Kidney glomerular epithelial cell (primary cell): ENCODE results near the gene TPM3.
A peak's percentile ranks its signal among the peaks of the same experiment; 100 is the strongest.
"Not testable (repeated sequence)": the region's sequence is repeated elsewhere in the genome, so short reads cannot be mapped to it uniquely, and the experiment has no call there.

Source experiments
- DNase-seq: peaks from one replicate; lab custom pipeline; 2025; lab: John Stamatoyannopoulos, UW

The TPM3 gene

GRCh38 chr1:154191990-154192461 lies at the start of gene TPM3:
TPM3 (minus strand) TSS chr1:154192100; CDS start chr1:154192018, 82 bp downstream.
- DNase-seq: peak; percentile 20

DNA sequence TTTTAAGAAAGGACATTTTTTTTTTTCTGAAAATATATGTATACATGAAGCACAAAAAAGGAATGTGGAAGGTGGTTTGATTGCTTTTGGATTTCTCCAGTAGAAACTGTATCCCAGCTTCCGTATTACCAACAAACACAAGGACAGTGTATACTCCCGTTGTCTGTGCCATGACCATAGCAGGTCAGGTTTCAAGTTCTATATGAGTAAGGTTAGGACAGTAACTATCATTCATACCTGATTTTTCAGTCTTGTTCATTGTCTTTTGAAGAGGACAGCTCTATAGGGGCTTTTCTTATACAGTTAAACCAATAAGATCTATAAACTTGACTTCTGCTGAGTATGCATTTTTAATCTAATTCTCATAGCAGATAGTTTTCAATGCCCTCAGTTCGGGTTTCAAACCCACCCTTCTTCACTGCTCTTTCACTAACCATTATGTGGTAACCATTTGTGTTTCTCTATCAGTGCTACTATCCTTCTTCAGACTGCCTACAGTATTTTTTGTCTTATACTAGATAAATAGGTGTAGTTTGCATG lies 48.5 kb upstream of the TPM3 start:
- DNase-seq: no peak

- no peak for DNase-seq
Observed at GRCh38 chr1:154239491-154239890, 47.6 kb upstream of the TPM3 start.

DNA sequence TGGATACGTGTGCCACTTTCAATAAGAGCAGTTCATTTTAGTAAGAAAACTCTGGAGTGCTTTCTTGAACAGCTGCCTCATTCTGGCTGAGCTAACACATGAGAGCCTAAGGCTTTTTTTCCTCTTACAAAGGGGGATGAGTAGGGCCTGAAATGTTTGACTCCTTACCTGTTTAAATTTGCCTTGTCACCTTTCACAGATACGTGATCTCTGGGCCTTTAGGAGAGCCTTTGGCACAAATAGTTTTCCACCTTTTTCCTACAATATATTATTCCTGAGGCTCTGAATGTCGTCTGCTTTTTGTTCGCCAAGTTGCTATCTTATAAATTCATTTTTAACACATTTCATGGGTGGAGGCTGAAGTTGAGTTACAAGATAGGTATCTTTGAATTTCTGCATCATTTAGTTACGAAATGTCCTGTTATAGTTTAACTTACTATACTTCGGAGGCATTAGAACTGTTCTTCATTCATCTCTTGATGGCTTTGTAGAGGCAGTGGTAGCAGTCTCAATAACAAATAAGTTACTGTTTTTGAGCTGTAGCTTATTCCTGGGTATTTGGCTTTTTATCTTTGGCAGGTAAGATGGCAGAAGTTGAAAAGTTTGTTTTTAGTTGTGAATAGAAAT lies 46.1 kb upstream of the TPM3 start:
- no peak for DNase-seq

GRCh38 chr1:154237435-154237834 lies 45.5 kb upstream of the TPM3 start:
- no peak for DNase-seq

GRCh38 chr1:154236855-154237254 lies 45.0 kb upstream of the TPM3 start:
- no peak for DNase-seq

GRCh38 chr1:154233127-154233526 lies 41.2 kb upstream of the TPM3 start:
- not testable (repeated sequence) for DNase-seq

DNA sequence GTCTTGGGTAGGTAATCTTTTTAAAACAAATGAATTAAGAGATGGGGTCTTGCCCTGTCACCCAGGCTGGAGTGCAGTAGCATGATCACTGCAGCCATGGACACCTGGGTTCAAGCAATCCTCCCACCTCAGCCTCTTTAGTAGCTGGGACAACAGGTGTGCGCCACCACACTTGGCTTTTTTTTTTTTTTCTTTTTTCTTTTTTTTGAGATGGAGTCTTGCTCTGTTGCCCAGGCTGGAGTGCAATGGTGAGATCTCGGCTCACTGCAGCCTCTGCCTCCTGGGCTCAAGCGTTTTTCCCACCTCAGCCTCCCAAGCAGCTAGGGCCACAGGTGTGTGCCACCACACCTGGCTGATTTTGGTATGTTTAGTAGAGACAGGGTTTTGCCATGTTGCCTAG lies 39.2 kb upstream of the TPM3 start:
- not testable (repeated sequence) for DNase-seq

DNA sequence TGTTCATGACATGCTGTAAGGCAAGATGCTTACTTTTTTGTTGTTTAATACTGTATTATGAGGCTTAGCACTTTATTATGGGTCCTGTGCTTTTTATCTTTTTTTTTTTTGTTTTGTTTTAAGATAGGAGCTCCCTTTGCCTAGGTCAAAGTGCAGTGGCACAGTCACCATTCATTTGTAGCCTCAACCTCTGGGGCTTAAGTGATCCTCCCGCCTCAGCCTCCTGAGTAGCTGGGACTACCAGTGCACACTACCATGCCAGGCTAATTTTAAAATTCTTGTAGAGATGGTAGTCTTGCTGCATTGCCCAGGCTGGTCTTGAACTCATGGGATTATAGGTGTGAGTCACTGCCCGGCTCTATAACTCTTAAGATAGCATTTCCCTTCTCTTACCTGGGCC lies 33.5 kb upstream of the TPM3 start:
- no peak for DNase-seq

DNA sequence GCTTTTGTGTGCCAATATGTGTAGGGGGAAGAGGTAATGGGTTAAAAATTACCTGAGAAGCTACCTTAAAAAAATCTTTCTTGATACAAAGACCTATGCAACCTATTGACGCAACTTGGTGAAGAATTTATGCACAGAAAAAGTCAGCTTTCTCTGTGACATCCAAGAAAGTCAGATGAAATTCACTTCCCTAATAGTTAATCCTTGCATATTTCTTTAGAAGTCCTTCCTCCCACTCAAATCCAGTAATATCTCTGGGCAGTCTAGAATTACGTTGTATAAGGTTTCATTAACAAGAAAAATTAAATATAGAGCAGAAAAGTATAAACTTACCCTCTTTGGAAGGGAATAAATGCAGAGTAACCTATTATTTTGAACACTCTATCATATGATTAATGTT lies 31.7 kb upstream of the TPM3 start:
- DNase-seq: no peak

- DNase-seq: no peak
Observed at GRCh38 chr1:154222918-154223317, 31.0 kb upstream of the TPM3 start.

DNA sequence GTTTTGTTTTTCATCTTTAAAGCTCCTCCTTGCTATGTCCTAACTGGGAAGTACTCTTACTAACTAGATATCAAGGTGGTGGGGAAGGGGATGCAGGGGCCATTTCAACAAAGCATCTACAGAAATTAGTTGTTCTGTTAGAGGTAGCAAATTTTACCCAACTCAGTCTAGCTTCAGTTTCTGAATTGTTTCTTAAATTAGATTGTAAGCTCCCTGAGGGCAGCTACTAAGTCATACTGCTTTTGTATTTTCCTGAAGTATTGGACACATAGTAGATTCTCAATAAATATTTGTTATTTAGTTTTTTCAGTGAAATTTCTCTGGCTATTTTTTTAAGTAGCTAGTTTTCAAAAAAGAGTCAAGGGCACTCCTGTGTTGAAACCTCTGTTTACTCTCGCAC lies 30.6 kb upstream of the TPM3 start:
- DNase-seq: no peak

GRCh38 chr1:154221278-154222001 lies 29.5 kb upstream of the TPM3 start:
- DNase-seq: no peak

DNA sequence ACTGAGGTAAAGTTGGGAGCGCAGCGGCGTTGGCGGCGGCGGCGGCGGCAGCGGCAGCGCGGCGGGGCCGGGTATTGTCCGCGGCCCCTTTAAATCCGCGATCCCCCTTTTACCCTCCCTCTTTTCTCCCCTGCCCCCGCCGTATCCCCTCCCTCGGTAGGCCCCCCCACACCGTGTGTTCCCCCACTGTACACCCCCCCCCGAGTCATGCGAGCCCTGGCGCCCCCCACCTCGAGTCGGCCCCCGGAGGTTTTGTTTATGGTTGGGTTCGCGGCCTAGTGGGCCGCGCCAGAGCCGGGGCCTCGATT lies 29.0 kb upstream of the TPM3 start:
- DNase-seq: no peak

GRCh38 chr1:154220071-154220969 lies 28.4 kb upstream of the TPM3 start, which contains the start of gene UBAP2L:
UBAP2L (plus strand) TSS chr1:154220955; CDS start chr1:154225124, 4,169 bp downstream.
- DNase-seq: peak; percentile 97

DNA sequence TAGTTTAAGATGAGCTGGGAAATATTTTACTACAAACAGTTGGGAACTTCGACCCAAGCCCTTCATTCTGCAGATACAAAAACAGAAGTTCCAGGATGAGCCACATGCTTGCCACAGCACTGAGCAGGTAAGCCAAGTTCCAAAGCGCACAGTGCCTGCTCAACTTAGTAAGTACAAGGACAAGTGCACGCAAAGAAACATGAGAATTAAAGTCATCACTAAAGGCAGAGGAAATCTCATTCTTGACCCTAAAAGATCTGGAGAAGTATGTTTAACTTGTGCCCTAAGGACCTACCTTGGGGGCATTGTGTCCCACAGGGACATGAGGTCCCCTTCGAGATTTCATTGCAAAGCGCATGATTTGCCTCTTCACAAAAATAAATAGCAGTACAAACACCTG lies 27.6 kb upstream of the TPM3 start:
- peak; percentile 11 for DNase-seq

DNA sequence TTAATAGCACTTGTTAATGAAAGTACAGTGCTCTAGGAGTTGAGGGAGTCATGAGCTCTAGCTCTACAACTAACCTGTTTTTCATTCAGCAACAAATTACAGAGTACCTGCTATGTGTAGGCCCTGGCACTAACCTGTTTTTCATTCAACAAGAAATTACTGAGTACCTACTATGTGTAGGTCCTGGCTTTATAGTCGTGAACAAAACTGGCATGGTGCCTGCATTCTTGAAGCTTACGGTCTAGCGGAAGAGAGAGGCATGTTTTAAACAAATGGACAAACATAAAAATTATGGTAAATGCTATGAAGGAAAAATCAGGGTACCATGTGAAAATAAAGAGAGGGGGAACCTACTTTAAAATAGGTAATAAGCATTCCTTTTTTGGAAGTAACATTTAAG lies 26.6 kb upstream of the TPM3 start:
- DNase-seq: no peak

GRCh38 chr1:154213274-154213673 lies 21.4 kb upstream of the TPM3 start:
- DNase-seq: peak; percentile 57

GRCh38 chr1:154212083-154212482 lies 20.2 kb upstream of the TPM3 start:
- DNase-seq: no peak

- DNase-seq: no peak
Observed at GRCh38 chr1:154208677-154209388, 16.9 kb upstream of the TPM3 start.

GRCh38 chr1:154207262-154207661 lies 15.4 kb upstream of the TPM3 start:
- DNase-seq: no peak

DNA sequence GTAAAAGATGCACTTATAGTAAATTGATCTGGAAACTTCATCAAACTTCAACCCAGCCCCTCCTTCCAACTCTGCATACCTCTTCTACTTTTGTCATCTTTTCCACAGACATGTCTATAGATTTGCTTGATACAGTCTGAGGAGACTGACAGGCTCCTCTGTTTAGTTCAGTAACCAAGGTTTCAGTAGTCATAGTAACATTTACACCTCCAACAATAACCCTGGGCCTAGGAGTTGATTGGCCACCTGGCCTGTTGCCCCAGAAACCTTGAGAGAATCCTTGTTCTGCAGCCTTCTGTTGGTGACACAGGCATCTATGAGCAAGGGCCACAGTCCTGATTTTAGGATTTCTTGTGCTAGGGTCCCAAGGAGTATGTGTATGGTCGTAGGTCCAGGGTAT lies 14.3 kb upstream of the TPM3 start, which contains the start of gene CFAP141:
TSS of gene CFAP141 (minus strand) at position 138 of the 400 bp plus-strand sequence. CDS start at position 112, 26 bp downstream.
- no peak for DNase-seq
